Fibroblast of gingiva (primary cell): ENCODE results near the gene BACH2.
"Not testable (repeated sequence)": the region's sequence is repeated elsewhere in the genome, so short reads cannot be mapped to it uniquely, and the experiment has no call there.

Source experiments
- DNase-seq: peaks from one replicate; pipeline ENCODE4 v3.0.0-alpha.2; 2011; ENCODE audit warnings: low read depth

Gene BACH2

GRCh38 chr6:90066697-90067096, 229.9 kb downstream of the BACH2 start:
- DNase-seq, result no peak

GRCh38 chr6:90065173-90065572, 231.5 kb downstream of the BACH2 start:
- DNase-seq, result no peak

- no peak for DNase-seq
Measured at GRCh38 chr6:90062667-90063066, 234.0 kb downstream of the BACH2 start.

GRCh38 chr6:90062051-90062450, 234.6 kb downstream of the BACH2 start:
- no peak for DNase-seq

- not testable (repeated sequence) for DNase-seq
Measured at GRCh38 chr6:90059178-90059577, 237.5 kb downstream of the BACH2 start.

- not testable (repeated sequence) for DNase-seq
Measured at GRCh38 chr6:90055924-90056323, 240.7 kb downstream of the BACH2 start.

GRCh38 chr6:90054193-90054592, 242.4 kb downstream of the BACH2 start:
- not testable (repeated sequence) for DNase-seq

- no peak for DNase-seq
Measured at GRCh38 chr6:90053614-90054013, 243.0 kb downstream of the BACH2 start.

- no peak for DNase-seq
Measured at GRCh38 chr6:90049295-90049694, 247.3 kb downstream of the BACH2 start.

- no peak for DNase-seq
Measured at GRCh38 chr6:90048206-90048967, 248.3 kb downstream of the BACH2 start.

- no peak for DNase-seq
Measured at GRCh38 chr6:90045535-90045934, 251.1 kb downstream of the BACH2 start.

- DNase-seq, result no peak
Measured at GRCh38 chr6:90044833-90045381, 251.7 kb downstream of the BACH2 start.

- DNase-seq, result no peak
Measured at GRCh38 chr6:90044182-90044832, 252.3 kb downstream of the BACH2 start.

GRCh38 chr6:90040931-90041330, 255.7 kb downstream of the BACH2 start:
- DNase-seq, result no peak

GRCh38 chr6:90039911-90040310, 256.7 kb downstream of the BACH2 start:
- DNase-seq, result no peak

GRCh38 chr6:90038961-90039653, 257.5 kb downstream of the BACH2 start:
- DNase-seq, result no peak

- no peak for DNase-seq
Measured at GRCh38 chr6:90036963-90037362, 259.7 kb downstream of the BACH2 start.

- no peak for DNase-seq
Measured at GRCh38 chr6:90035047-90035723, 261.5 kb downstream of the BACH2 start.

GRCh38 chr6:90033746-90034271, 262.8 kb downstream of the BACH2 start:
- DNase-seq, result no peak

GRCh38 chr6:90032489-90033212, 264.0 kb downstream of the BACH2 start:
- not testable (repeated sequence) for DNase-seq

GRCh38 chr6:90028995-90029635, 267.5 kb downstream of the BACH2 start:
- no peak for DNase-seq
